SU-DHL-6 (cell line): ENCODE measurements around the gene STK11.

ENCODE experiments used
- H2AFZ ChIP-seq: fragments of 200-600 bp; sonication (generic); 2 replicates; pipeline ENCODE4 v1.6.1; 2014; ENCODE audit warnings: low read depth, mild to moderate bottlenecking, moderate library complexity, mixed read lengths, antibody characterized with exemption, low read length; ENCODE audit not compliant: severe bottlenecking
- H3F3A ChIP-seq: fragments of 200-600 bp; shearing (Covaris generic); 2 replicates; pipeline ENCODE4 v1.6.0; 2016; ENCODE audit warnings: antibody characterized with exemption, mild to moderate bottlenecking; ENCODE audit not compliant: insufficient read depth
- H3K27ac ChIP-seq: fragments of 200-600 bp; sonication (generic); 2 replicates; pipeline ENCODE4 v1.5.1; 2016; ENCODE audit warnings: low read depth, mild to moderate bottlenecking, low read length, moderate library complexity, mixed read lengths
- H3K27me3 ChIP-seq: fragments of 200-600 bp; sonication (generic), shearing (Covaris generic); 2 replicates; pipeline ENCODE4 v1.6.0; 2014; ENCODE audit warnings: mild to moderate bottlenecking, low read length
- H3K36me3 ChIP-seq: fragments of 200-600 bp; sonication (generic); 2 replicates; pipeline ENCODE4 v1.6.1; 2014; ENCODE audit warnings: mild to moderate bottlenecking, low read length, mixed read lengths
- H3K4me2 ChIP-seq: fragments of 300-600, 200-600 bp; shearing (Covaris generic), sonication (generic); 2 replicates; pipeline ENCODE4 v1.6.0; 2014; ENCODE audit warnings: low read length, low read depth, mild to moderate bottlenecking; ENCODE audit not compliant: poor library complexity, severe bottlenecking
- H3K4me3 ChIP-seq: fragments of 200-600 bp; sonication (generic); 2 replicates; pipeline ENCODE4 v1.5.1; 2014; ENCODE audit warnings: antibody characterized with exemption, low read length, mild to moderate bottlenecking, mixed read lengths; ENCODE audit not compliant: insufficient read depth, poor library complexity, severe bottlenecking
- H3K79me2 ChIP-seq: fragments of 200-600 bp; sonication (generic); 2 replicates; pipeline ENCODE4 v1.6.1; 2014; ENCODE audit warnings: mild to moderate bottlenecking, low read length, moderate library complexity; ENCODE audit not compliant: insufficient read depth
- H3K9ac ChIP-seq: fragments of 200-600 bp; sonication (generic); 2 replicates; pipeline ENCODE4 v1.7.0; 2014; ENCODE audit warnings: mild to moderate bottlenecking, low read length
- H3K9me2 ChIP-seq: fragments of 200-600 bp; sonication (generic); replicated peaks from 2 replicates; pipeline ENCODE4 v1.6.1; 2014; ENCODE audit warnings: low read length; ENCODE audit not compliant: insufficient read depth
- H3K9me3 ChIP-seq: fragments of 200-600 bp; sonication (generic); 2 replicates; pipeline ENCODE4 v1.6.1; 2014; ENCODE audit warnings: low read length, mixed read lengths; ENCODE audit not compliant: insufficient read depth
- H4K20me1 ChIP-seq: fragments of 200-600 bp; sonication (generic); 2 replicates; pipeline ENCODE4 v1.6.1; 2014; ENCODE audit warnings: low read depth, mild to moderate bottlenecking, antibody characterized with exemption, low read length, moderate library complexity, mixed read lengths
- EZH2phosphoT487 ChIP-seq: fragments of 200-600 bp; sonication (generic), shearing (Covaris generic); conservative IDR thresholded peaks from 2 replicates; pipeline ENCODE4 v1.6.1; 2018; ENCODE audit warnings: mild to moderate bottlenecking, antibody characterized with exemption, low read length, moderate library complexity, mixed read lengths
- TF ChIP-seq, protein P1 (sequence below): fragments of 200-600 bp; sonication (generic); IDR thresholded peaks from one replicate; pipeline ENCODE4 v1.5.1; 2017; ENCODE audit warnings: antibody characterized with exemption, mild to moderate bottlenecking, low read length, moderate library complexity; ENCODE audit not compliant: insufficient read depth, poor library complexity, severe bottlenecking

Gene STK11

DNA sequence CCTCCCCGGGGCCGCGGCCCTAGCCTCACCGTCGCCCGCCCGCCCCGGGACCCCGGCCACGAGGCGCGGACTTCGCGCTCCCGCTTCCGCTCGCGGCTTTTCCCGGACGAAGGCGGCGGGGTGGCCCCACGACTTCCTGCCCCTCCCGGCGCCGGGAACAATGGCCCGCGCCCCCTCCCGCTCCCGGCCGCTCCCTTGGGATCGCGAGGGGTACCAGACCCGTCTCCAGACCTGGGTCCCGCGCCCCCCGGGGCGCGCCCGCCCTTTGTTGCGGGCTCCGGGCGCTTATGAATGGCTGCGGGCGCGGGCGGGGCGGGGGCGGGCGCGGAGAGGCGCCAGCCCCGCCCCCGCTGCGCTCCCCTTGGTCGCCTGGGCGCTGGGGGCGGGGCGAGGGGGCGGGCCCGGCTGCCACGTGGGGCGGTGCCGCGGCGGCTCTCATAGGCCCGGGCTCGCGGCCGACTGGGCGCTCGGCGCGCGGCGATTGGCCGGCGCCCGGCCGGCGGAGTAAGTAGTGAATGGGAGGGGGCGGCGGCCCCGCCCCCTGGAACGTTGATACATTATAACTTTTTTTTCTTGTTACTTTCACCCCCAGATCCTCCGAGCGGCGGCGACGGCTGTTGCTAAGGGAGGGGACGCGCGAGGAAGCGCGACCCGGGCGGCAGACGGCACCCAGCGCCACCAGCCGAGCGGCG, 43.9 kb downstream of the STK11 start:
- Histone ChIP-seq H3K79me2 (peaks cover 27% of the 10 kb centered on the region), H3K27me3 (no peaks in the 10 kb centered on the region), H3K9me2 (no peaks in the 10 kb centered on the region), H3K27ac (peak overlapping the region; percentile 92), H3K9ac (peak overlapping the region; percentile 98), H3K4me2 (peak overlapping the region; percentile 85), H3K9me3 (no peaks in the 10 kb centered on the region), H3K4me3 (peak overlapping the region; percentile 99), H3F3A (peaks cover 20% of the 10 kb centered on the region; the same call in 1 of the 2 replicates), H3K36me3 (no peaks in the 10 kb centered on the region), H2AFZ (no peak overlapping the region), H4K20me1 (no peaks in the 10 kb centered on the region)
- TF ChIP-seq, protein P1, sequence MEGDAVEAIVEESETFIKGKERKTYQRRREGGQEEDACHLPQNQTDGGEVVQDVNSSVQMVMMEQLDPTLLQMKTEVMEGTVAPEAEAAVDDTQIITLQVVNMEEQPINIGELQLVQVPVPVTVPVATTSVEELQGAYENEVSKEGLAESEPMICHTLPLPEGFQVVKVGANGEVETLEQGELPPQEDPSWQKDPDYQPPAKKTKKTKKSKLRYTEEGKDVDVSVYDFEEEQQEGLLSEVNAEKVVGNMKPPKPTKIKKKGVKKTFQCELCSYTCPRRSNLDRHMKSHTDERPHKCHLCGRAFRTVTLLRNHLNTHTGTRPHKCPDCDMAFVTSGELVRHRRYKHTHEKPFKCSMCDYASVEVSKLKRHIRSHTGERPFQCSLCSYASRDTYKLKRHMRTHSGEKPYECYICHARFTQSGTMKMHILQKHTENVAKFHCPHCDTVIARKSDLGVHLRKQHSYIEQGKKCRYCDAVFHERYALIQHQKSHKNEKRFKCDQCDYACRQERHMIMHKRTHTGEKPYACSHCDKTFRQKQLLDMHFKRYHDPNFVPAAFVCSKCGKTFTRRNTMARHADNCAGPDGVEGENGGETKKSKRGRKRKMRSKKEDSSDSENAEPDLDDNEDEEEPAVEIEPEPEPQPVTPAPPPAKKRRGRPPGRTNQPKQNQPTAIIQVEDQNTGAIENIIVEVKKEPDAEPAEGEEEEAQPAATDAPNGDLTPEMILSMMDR: no peak
- TF ChIP-seq EZH2phosphoT487: no peak

DNA sequence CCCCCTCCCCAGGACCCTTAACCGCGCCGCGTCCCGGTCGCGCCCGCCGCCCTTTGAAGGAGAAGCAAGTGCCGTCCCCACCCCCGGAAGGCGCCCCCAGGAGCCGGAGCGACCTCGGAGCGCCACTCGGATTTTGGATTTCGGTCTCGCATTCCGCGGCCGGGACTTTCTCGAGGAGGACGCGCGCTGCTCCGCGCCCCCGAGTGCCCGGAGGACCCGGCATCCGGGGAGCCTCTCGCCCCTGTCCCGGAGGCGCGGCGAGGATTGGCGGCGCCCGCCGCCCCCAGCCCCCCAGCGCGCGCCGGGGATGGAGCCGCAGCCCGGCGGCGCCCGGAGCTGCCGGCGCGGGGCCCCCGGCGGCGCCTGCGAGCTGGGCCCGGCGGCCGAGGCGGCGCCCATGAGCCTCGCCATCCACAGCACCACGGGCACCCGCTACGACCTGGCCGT, 44.4 kb downstream of the STK11 start:
- H3K4me2 ChIP-seq: peak overlapping the region; percentile 85
- no peaks in the 10 kb centered on the region for H4K20me1 ChIP-seq

DNA sequence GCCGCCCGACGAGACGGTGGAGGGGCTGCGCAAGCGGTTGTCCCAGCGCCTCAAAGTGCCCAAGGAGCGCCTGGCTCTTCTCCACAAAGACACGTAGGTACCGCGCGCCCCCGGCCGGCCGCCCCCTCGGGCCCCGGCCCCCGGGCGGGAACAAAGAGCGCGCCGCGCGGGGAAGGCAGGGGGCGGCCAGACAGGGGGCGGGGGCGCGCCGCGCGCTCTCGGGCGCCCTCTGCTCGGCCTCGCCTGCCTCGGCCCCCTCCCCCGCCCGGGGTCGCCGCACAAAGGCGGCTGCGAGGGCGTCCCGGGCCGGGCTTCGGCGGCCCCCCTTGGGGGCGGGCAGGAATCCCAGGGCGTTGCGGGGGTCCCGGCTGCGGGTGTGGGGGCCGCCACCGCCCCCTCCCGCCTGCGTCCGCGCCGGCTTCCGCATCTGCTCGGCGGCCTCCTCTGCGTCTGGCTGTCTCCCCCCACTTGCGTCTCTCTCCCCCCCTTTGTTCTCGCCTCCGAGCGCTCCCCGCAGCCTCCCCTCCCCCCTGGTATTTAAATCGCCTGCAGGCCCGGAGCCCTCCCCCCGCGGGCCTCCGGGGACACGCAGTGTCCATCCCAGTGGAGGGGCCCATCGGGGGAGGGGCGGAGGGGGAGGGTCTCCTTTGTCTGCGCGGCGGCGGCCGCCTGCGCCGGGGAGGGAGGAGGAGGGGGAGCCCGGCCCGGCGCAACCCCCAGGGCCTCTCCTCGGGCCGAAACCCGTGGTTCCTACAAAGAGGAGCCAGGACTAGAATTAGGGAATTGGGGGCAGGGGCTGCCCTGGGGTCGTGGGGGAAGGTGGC, 45.1 kb downstream of the STK11 start:
- Histone ChIP-seq H3K27ac (peak overlapping the region; percentile 92), H4K20me1 (no peaks in the 10 kb centered on the region), H3K9ac (peak overlapping the region; percentile 98), H3K9me2 (no peaks in the 10 kb centered on the region), H3K4me2 (peak overlapping the region; percentile 85), H3F3A (peaks cover 20% of the 10 kb centered on the region; the same call in 1 of the 2 replicates), H3K4me3 (peak overlapping the region; percentile 99), H3K27me3 (no peaks in the 10 kb centered on the region), H2AFZ (no peak overlapping the region), H3K36me3 (no peaks in the 10 kb centered on the region), H3K79me2 (peaks cover 27% of the 10 kb centered on the region), H3K9me3 (no peaks in the 10 kb centered on the region)
- no peak for TF ChIP-seq EZH2phosphoT487
- TF ChIP-seq, protein P1: no peak

More for the DNA sequence above, 44.4 kb downstream of the STK11 start:
- Histone ChIP-seq H2AFZ (no peak overlapping the region), H3K9me2 (no peaks in the 10 kb centered on the region), H3K4me3 (peak overlapping the region; percentile 99), H3F3A (peaks cover 20% of the 10 kb centered on the region; the same call in 1 of the 2 replicates), H3K79me2 (peaks cover 27% of the 10 kb centered on the region), H3K27me3 (no peaks in the 10 kb centered on the region), H3K27ac (peak overlapping the region; percentile 92), H3K9ac (peak overlapping the region; percentile 98), H3K9me3 (no peaks in the 10 kb centered on the region), H3K36me3 (no peaks in the 10 kb centered on the region)
- no peak for TF ChIP-seq EZH2phosphoT487
- TF ChIP-seq, protein P1: no peak
